ENCODE results near the gene CDH23.

The CDH23 gene

DNA sequence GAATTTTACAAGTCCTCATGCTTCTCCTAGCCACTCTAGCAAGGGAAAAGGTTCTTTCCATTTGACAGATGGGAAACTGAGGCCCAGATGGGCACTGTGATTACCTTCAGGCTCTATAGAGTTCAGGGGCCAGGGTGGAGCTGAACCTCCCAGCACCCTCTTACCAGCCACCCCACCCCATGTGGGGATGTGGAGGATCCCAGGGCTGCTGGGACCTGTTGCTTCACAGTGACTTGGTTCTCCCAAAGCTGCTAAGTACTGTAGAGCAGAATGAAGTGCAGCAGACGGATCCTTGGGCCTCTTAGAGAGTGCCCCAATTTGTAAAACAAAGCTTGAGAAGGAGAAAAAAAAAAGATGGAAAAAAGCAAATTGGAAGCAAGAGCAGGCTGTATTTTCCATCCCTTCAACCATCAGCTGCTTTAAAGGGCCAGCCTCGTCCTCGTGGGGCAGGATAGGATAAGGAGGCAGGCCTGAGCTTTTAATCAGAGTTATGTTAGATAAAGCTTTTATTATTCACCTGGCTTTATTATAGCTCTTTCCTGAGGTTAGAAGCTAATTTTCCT is 147.0 kb downstream of the CDH23 start:
- no peak for DNase-seq

GRCh38 chr10:71545001-71545400 is 148.3 kb downstream of the CDH23 start:
- DNase-seq: no peak

GRCh38 chr10:71546220-71546619 is 149.5 kb downstream of the CDH23 start:
- DNase-seq: no peak

DNA sequence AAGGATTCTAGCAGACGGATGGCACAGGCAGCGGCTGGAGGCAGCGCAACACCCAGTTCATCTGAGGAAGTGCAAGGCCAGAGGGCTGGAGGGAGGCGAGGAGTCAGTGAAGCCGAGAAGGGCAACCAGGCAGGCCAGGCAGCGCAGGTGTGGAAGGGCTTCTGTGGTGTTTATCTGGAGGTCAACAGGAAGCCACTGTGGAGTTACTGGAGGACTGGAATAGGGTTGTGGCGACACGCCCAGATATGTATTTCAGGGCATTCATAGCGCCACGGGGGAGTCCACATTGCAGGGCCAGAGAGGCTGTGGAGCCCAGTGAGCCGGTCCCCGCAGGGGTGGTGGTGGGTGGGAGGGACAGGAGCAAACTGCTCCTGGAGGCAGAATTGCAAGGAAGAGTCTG is 150.6 kb downstream of the CDH23 start:
- DNase-seq: no peak

GRCh38 chr10:71547876-71548846 is 151.4 kb downstream of the CDH23 start:
- DNase-seq: no peak

DNA sequence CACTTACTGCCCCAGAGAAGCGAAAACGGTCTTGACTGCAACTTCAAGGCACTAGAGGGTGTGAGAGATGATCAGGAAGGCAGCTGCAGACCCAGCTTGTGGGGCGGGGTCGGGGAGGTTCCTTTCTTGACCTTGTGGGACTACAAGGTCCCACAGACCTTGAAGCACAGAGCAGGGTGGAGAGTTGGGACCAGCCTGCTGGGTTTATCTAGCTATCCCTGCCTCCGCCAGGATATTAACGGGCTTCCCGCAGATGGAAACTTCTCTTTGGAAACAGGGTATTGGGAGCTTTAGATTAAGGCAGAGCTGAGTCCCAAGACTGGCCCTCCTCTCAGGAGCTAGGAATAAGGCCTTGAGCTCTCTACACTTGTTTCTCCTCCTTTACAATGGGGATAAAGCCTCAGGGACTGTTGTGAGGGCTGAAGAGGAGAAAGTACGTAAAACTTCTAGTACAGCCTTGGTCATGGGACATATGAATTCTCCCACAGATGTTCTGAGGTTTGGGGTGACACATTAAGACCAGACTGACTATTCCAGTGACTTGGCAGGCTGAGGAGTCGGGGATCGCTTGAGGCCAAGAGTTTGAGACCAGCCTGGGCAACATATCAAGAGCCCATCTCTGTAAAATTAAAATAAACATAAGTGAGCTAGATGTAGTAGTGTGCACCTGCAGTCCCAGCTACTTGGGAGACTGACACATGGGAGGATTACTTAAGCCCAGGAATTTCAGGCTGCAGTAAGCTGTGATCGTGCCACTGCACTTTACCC is 153.2 kb downstream of the CDH23 start:
- no peak for DNase-seq

- DNase-seq: no peak
Observed at GRCh38 chr10:71550628-71551027, 153.9 kb downstream of the CDH23 start.

- DNase-seq: no peak
Observed at GRCh38 chr10:71551970-71552369, 155.2 kb downstream of the CDH23 start.

- DNase-seq: no peak
Observed at GRCh38 chr10:71553432-71553831, 156.7 kb downstream of the CDH23 start.

DNA sequence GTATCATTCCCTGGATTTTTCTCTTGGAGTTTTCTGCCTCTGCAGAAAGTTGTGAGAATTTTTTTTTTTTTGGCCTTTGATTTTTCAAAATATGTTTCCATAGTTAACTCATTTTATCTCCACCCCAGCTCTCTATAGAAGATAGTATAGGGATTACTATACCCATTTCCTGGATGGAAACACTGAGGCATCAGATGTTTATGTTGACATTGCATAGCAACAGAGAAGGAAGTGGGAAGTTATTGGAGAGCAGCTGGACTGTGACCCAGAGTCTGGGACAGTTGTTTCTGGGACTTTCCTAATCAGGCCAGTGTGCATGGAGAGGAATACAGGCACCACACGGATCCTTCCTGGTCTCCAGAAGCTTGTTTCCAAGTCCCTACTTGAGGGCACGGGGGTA is 158.0 kb downstream of the CDH23 start:
- no peak for DNase-seq

DNA sequence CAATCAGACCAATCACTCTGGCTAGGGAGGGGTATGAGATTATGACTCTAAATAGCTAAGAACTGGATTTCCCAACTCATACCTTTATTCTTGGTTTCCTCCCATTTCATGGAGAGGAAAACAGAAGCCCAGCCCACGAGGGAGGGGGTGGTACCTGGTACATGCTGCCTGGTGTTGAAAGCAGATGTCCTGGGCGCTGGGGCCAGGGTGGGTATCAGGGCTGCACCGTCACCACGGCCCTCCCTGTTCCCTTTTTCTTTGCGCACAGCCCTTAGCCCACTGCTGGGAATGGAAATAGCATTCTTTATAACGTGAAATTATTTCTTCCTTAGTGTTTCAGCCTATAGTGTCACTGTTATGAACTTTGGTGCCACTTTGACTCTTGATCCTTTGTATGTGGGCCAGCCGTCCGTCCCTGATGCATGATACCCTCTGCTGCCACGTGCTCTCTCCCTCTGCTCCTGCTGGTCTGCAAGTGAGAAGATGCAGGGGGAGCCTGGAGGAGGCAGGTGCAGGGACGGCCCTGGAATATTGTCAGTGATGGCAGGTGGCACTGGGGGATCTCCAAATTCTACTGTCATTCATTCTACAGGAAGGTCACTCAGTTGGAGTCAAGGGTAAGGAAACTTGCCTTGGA is 158.5 kb downstream of the CDH23 start:
- no peak for DNase-seq

DNA sequence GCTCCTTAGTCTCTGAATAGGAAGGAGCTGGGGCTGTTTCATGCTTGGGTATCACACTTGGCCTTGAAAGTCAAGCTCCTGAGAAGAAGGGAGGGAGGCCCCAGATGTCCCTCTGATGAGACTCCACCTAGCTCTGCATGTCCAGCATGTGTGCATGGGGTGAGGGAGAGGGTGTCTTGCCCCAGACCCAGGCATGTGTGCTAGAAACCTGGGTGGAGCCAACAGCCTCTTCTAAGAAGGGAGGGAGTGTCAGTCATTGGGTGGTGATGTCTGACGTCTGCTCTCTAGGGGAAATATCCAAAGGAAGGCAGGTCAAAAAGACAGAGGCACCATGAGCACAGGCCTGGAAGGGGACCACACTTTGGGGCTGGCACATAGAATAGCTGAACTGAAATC is 159.0 kb downstream of the CDH23 start:
- DNase-seq: no peak

DNA sequence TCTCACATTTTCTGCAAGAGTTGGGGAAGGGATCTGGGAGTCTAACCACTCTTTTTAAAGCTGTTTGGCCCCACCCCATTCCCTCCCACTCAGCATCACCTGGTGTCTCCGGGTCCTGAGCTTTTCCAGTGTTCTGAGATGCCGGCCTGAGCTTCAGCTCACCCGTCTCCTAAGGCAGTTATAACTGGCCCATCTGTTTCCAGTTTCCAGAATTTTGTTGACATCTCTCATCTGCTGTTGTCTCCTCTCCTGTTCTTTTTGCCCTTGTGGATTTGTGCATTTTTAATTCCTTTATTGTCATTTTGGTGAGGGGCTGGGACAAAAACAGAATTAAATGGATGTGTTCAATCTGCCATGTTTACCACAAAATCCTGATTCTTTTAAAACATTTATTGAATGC is 162.3 kb downstream of the CDH23 start:
- no peak for DNase-seq

- no peak for DNase-seq
Observed at GRCh38 chr10:71561003-71561574, 164.4 kb downstream of the CDH23 start.

DNA sequence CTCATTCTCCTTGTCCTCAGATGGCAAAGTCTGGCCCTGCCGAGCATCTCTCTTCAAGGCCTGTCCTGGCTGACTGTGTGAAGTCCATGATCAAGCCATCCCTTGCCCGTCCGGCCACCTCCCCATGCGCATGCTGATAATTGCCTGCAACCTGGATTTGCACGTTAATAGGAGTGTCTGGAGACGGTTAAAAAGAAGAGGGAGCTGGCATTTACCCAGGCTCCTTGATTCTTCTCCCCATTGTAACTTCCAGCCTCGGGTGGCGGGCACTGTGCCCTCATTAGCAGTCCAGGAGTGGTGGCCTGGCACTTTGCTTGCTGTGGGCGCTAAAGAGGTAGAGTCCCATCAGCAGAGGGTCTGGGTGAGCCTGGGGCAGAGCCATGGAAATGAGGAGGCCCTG is 165.5 kb downstream of the CDH23 start:
- no peak for DNase-seq

DNA sequence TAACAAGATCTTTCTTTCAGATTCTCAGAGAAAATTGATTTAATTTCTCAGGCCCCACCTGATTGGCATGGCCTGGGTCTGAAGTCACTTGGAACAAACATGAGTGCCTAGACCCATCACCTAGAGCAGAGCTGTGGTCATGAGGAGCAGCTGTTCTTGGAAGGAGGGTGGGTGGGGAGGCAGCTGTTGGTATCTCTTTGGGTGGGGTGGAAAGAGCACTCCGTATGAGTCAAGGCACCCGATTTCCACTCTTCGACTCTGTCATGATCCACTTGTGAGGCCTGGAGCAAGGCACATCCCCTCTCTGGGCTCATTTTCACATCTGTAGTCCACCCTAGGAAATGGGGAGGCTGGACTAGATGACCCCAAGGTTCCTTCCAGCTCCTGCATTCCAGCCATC is 166.2 kb downstream of the CDH23 start:
- no peak for DNase-seq

- DNase-seq: no peak
Observed at GRCh38 chr10:71564194-71564820, 167.6 kb downstream of the CDH23 start.

DNA sequence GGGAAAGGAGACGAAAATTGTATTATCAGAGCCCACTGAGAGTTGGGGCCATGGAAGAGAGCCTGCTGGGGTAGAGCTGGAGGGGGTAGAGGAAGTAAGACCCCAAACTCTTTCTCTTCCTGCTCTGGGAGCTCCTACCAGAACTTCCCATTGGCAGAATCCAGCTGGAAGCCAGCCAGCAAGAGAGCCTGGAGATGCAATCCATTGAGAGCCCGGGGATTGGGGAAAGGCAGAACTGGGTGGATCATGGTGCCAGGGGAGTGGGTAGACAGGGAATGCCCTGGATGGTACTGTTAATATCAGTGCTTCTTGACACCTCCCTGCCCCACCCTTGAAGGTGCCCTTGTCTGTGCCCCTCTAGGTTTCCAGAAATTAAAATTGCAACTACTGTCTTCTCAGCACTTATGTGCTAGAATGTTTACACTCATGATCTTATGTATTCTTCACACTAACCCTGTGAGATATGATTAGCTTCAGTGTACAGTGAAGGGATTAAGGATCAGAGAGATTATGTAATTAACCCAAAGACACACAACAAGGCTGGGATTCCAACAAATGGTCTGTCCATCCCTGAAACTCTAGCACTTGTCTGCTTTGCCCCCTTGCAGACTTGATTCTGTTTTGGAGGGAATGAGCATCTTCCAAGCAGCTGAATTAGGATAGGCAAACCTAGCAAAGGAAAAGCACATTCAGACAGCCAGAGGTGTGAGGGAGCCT is 168.7 kb downstream of the CDH23 start:
- no peak for DNase-seq

DNA sequence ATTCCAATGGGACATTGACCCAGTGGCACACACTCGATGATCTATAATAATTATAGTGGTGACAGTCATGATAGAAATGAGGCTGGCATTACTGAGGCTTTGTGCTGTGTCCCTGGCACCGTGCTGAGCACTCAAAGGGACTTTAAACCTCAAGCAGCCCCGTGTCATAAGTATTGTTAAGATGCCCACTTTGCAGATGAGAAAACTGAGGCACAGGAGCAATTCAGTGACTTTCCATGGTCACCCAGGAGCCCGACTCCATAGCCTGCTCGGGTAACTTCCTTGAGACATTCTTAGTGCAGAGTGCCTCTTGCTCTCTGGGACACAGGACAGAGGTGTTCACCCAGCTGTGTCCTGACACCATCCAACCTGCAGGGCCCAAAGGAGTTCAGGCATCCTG is 170.3 kb downstream of the CDH23 start:
- no peak for DNase-seq

GRCh38 chr10:71568896-71569492 is 172.3 kb downstream of the CDH23 start:
- DNase-seq: no peak
